Measurements from ENCODE around the gene SNN. TPM values are rescaled to one million over a fixed set of nuclear protein-coding genes. Genes with fewer than 3 reads are reported as not detected.

The SNN gene
- total RNA-seq, 1 donor from 2014 or later, result 16.7 TPM

GRCh38 chr16:11679941-11680911 lies 12.0 kb downstream of the SNN start:
- H4K20me1 ChIP-seq (ENCODE audit: insufficient read depth, low read length), result peaks cover 94% of the 10 kb centered on the region
- FAIRE-seq, result no peak
- no peak overlapping the region for H3K4me2 ChIP-seq (ENCODE audit: low read length)
- Mint-ChIP-seq H3K36me3 (ENCODE audit: low read depth, unreplicated experiment) (peaks cover 27% of the 10 kb centered on the region), H3K4me1 (ENCODE audit: low read depth, unreplicated experiment) (peaks cover 42% of the 10 kb centered on the region), H3K27me3 (ENCODE audit: low read depth, unreplicated experiment) (no peaks in the 10 kb centered on the region), H3K4me3 (ENCODE audit: unreplicated experiment) (no peak overlapping the region), H3K9me3 (ENCODE audit: unreplicated experiment) (no peaks in the 10 kb centered on the region), H3K27ac (ENCODE audit: unreplicated experiment) (peak overlapping the region; percentile 58)
- H3K9ac ChIP-seq (ENCODE audit: low read length), result no peak overlapping the region
- H3K4me3 ChIP-seq (ENCODE audit: insufficient read depth, low read depth, low read length), result no peak overlapping the region
- H3K27ac ChIP-seq (ENCODE audit: low read depth, low read length), result no peak overlapping the region
- DNase-seq (ENCODE audit: low read depth), result no peak
- TF ChIP-seq CTCF (IDR thresholded peaks at IDR 0.05; ENCODE audit: insufficient read depth, low read depth, low read length) (no peak), EZH2 (IDR thresholded peaks at IDR 0.05; ENCODE audit: insufficient read depth, low read length) (no peak)
- H3K9me3 ChIP-seq (ENCODE audit: insufficient read depth, low read depth, low read length), result no peaks in the 10 kb centered on the region
- no peak overlapping the region for H2AFZ ChIP-seq (ENCODE audit: low read depth, low read length)
- peaks cover 7% of the 10 kb centered on the region for H3K79me2 ChIP-seq (ENCODE audit: insufficient read depth, low read length)
- H3K36me3 ChIP-seq (ENCODE audit: insufficient read depth, low read length), result peaks cover 14% of the 10 kb centered on the region
- no peaks in the 10 kb centered on the region for H3K27me3 ChIP-seq (ENCODE audit: insufficient read depth, low read length)
- H3K4me1 ChIP-seq (ENCODE audit: insufficient read depth, low read length), result peaks cover 32% of the 10 kb centered on the region

- Mint-ChIP-seq H3K4me3 (ENCODE audit: unreplicated experiment) (no peak overlapping the region), H3K4me1 (ENCODE audit: low read depth, unreplicated experiment) (peaks cover 38% of the 10 kb centered on the region), H3K27me3 (ENCODE audit: low read depth, unreplicated experiment) (no peaks in the 10 kb centered on the region), H3K36me3 (ENCODE audit: low read depth, unreplicated experiment) (peaks cover 28% of the 10 kb centered on the region), H3K9me3 (ENCODE audit: unreplicated experiment) (no peaks in the 10 kb centered on the region), H3K27ac (ENCODE audit: unreplicated experiment) (no peak overlapping the region)
- Histone ChIP-seq H3K27me3 (ENCODE audit: insufficient read depth, low read length) (no peaks in the 10 kb centered on the region), H3K79me2 (ENCODE audit: insufficient read depth, low read length) (peaks cover 7% of the 10 kb centered on the region), H3K27ac (ENCODE audit: low read depth, low read length) (no peak overlapping the region), H3K9ac (ENCODE audit: low read length) (no peak overlapping the region), H4K20me1 (ENCODE audit: insufficient read depth, low read length) (peaks cover 81% of the 10 kb centered on the region), H3K4me1 (ENCODE audit: insufficient read depth, low read length) (peaks cover 31% of the 10 kb centered on the region), H2AFZ (ENCODE audit: low read depth, low read length) (no peak overlapping the region), H3K36me3 (ENCODE audit: insufficient read depth, low read length) (peaks cover 14% of the 10 kb centered on the region), H3K4me3 (ENCODE audit: insufficient read depth, low read depth, low read length) (no peak overlapping the region), H3K9me3 (ENCODE audit: insufficient read depth, low read depth, low read length) (no peaks in the 10 kb centered on the region), H3K4me2 (ENCODE audit: low read length) (no peak overlapping the region)
- FAIRE-seq (no peak), DNase-seq (ENCODE audit: low read depth) (no peak)
- TF ChIP-seq EZH2 (IDR thresholded peaks at IDR 0.05; ENCODE audit: insufficient read depth, low read length) (no peak), CTCF (IDR thresholded peaks at IDR 0.05; ENCODE audit: insufficient read depth, low read depth, low read length) (no peak)
Observed at GRCh38 chr16:11681556-11681955, 13.3 kb downstream of the SNN start.
